ENCODE results near the gene SULT4A1. TPM values are rescaled to one million over a fixed set of nuclear protein-coding genes. Genes with fewer than 3 reads are reported as not detected.

Gene SULT4A1
- total and polyA plus RNA-seq, 3 donors from 2014 or later = 10.3 to 11.9 (median 11.2) TPM

GRCh38 chr22:43882122-43882767 is 19.9 kb upstream of the SULT4A1 start:
- H3K4me1 ChIP-seq = no peaks in the 10 kb centered on the region
- intact Hi-C loops (cut with DNase I; ENCODE audit: low total_unique reads) = no loop called here
- DNase-seq = no peak
- H3K27me3 ChIP-seq = no peaks in the 10 kb centered on the region
- H3K27ac ChIP-seq = no peak overlapping the region
- WGBS, 2 donors = 89 to 91% methylated on average over 7 to 9 of the region's 9 CpGs
- H3K4me3 ChIP-seq = no peak overlapping the region
- H3K9me3 ChIP-seq = no peaks in the 10 kb centered on the region
- no peaks in the 10 kb centered on the region for H3K36me3 ChIP-seq (ENCODE audit: low read depth, missing control alignments)
- no peak for TF ChIP-seq POLR2A (IDR thresholded peaks at IDR 0.05)
- TF ChIP-seq CTCF (IDR thresholded peaks at IDR 0.05) = no peak

- no peaks in the 10 kb centered on the region for H3K36me3 ChIP-seq (ENCODE audit: low read depth, missing control alignments)
- 80 to 87% methylated on average over 11 to 19 of the region's 19 CpGs for WGBS, 2 donors
- DNase-seq = no peak
- H3K9me3 ChIP-seq = no peaks in the 10 kb centered on the region
- H3K27ac ChIP-seq = no peak overlapping the region
- intact Hi-C loops (cut with DNase I; ENCODE audit: low total_unique reads) = no loop called here
- H3K4me3 ChIP-seq = no peak overlapping the region
- H3K4me1 ChIP-seq = no peaks in the 10 kb centered on the region
- TF ChIP-seq CTCF (IDR thresholded peaks at IDR 0.05) = no peak
- no peak for TF ChIP-seq POLR2A (IDR thresholded peaks at IDR 0.05)
- H3K27me3 ChIP-seq = no peaks in the 10 kb centered on the region
Observed at GRCh38 chr22:43881091-43882061, 19.1 kb upstream of the SULT4A1 start.

GRCh38 chr22:43880541-43880991 is 18.3 kb upstream of the SULT4A1 start:
- Histone ChIP-seq H3K27me3 (no peaks in the 10 kb centered on the region), H3K4me3 (no peak overlapping the region), H3K9me3 (no peaks in the 10 kb centered on the region), H3K36me3 (ENCODE audit: low read depth, missing control alignments) (no peaks in the 10 kb centered on the region), H3K27ac (no peak overlapping the region), H3K4me1 (no peaks in the 10 kb centered on the region)
- intact Hi-C loops (cut with DNase I; ENCODE audit: low total_unique reads) = no loop called here
- 89 to 92% methylated on average over 13 to 15 of the region's 15 CpGs for WGBS, 2 donors
- DNase-seq = no peak
- no peak for TF ChIP-seq POLR2A (IDR thresholded peaks at IDR 0.05)
- no peak for TF ChIP-seq CTCF (IDR thresholded peaks at IDR 0.05)

- intact Hi-C loops (cut with DNase I; ENCODE audit: low total_unique reads) = no loop called here
- Histone ChIP-seq H3K27ac (no peak overlapping the region), H3K4me1 (no peaks in the 10 kb centered on the region), H3K4me3 (no peak overlapping the region), H3K27me3 (no peaks in the 10 kb centered on the region), H3K9me3 (no peaks in the 10 kb centered on the region), H3K36me3 (ENCODE audit: low read depth, missing control alignments) (no peaks in the 10 kb centered on the region)
- TF ChIP-seq CTCF (IDR thresholded peaks at IDR 0.05) (no peak), POLR2A (IDR thresholded peaks at IDR 0.05) (no peak)
- 84 to 86% methylated on average over 12 to 14 of the region's 14 CpGs for WGBS, 2 donors
- no peak for DNase-seq
Observed at GRCh38 chr22:43879901-43880540, 17.7 kb upstream of the SULT4A1 start.

Measured in testis (tissue), 3 donors.